HG02642 (cell line): Measurements from ENCODE around the gene MTERF2.

Source experiments
- ATAC-seq: cut with Tn5 transposase; IDR thresholded peaks from one replicate; pipeline ENCODE4 v1.9.1; 2021; ENCODE audit warnings: mild to moderate bottlenecking; ENCODE audit not compliant: unreplicated experiment, poor library complexity

The MTERF2 gene

GRCh38 chr12:106994579-106995220 lies 7.8 kb upstream of the MTERF2 start:
- no peak for ATAC-seq

- no peak for ATAC-seq
Observed at GRCh38 chr12:106987846-106988245, 900 bp upstream of the MTERF2 start.

- no peak for ATAC-seq
Observed at GRCh38 chr12:106986135-106986534, 811 bp downstream of the MTERF2 start.

- no peak for ATAC-seq
Observed at GRCh38 chr12:106985479-106985878, 1.5 kb downstream of the MTERF2 start.

GRCh38 chr12:106984588-106985137 lies 2.3 kb downstream of the MTERF2 start:
- ATAC-seq = no peak

- ATAC-seq = no peak
Observed at GRCh38 chr12:106982229-106982628, 4.7 kb downstream of the MTERF2 start.

GRCh38 chr12:106981788-106982187 lies 5.2 kb downstream of the MTERF2 start:
- no peak for ATAC-seq

GRCh38 chr12:106980944-106981343 lies 6.0 kb downstream of the MTERF2 start:
- no peak for ATAC-seq

GRCh38 chr12:106978035-106978800 lies 8.7 kb downstream of the MTERF2 start:
- no peak for ATAC-seq

GRCh38 chr12:106976668-106977067 lies 10.3 kb downstream of the MTERF2 start:
- ATAC-seq = no peak

- no peak for ATAC-seq
Observed at GRCh38 chr12:106975993-106976658, 10.8 kb downstream of the MTERF2 start.

GRCh38 chr12:106975098-106975497 lies 11.8 kb downstream of the MTERF2 start:
- ATAC-seq = no peak

- ATAC-seq = peak; percentile 65
Observed at GRCh38 chr12:106974511-106974910, 12.4 kb downstream of the MTERF2 start.

- no peak for ATAC-seq
Observed at GRCh38 chr12:106973545-106973944, 13.4 kb downstream of the MTERF2 start.

GRCh38 chr12:106971065-106971464 lies 15.9 kb downstream of the MTERF2 start:
- ATAC-seq = no peak

- ATAC-seq = no peak
Observed at GRCh38 chr12:106964526-106964925, 22.4 kb downstream of the MTERF2 start.

GRCh38 chr12:106962286-106962685 lies 24.7 kb downstream of the MTERF2 start:
- ATAC-seq = no peak

GRCh38 chr12:106960443-106960842 lies 26.5 kb downstream of the MTERF2 start:
- no peak for ATAC-seq

GRCh38 chr12:106957583-106957982 lies 29.4 kb downstream of the MTERF2 start:
- ATAC-seq = no peak

GRCh38 chr12:106956048-106956578 lies 30.8 kb downstream of the MTERF2 start:
- peak; percentile 41 for ATAC-seq
